IMR-90 (cell line): ENCODE data around the gene GRIK1. TPM values are rescaled to one million over a fixed set of nuclear protein-coding genes. Genes with fewer than 3 reads are reported as not detected.

Experiments used
- ATAC-seq: fragments of 200-7000 bp; cut with Tn5 transposase; 2 replicates; pipeline ENCODE4 v1.9.1; 2020; ENCODE audit warnings: low read depth, mild to moderate bottlenecking, moderate library complexity
- BruUV-seq: library from RNA; stranded (reverse); fragments of 400-500 nt; replicated peaks from 2 replicates; lab custom pipeline; 2021; lab: Mats Ljungman, UMichigan
- CTCF ChIA-PET: fragments of 300-600 bp; formaldehyde crosslinking; extraction: SDS; loops from one replicate; lab custom pipeline; 2021; ENCODE audit warnings: antibody characterized with exemption; lab: Yijun Ruan, JAX
- POLR2A ChIA-PET: fragments of 300-600 bp; sonication (Branson Sonifier 250); formaldehyde crosslinking; loops from one replicate; lab custom pipeline; 2022; ENCODE audit warnings: antibody characterized with exemption; ENCODE audit not compliant: unreplicated experiment; lab: Charles Lee
- DNase-seq: peaks from one replicate; pipeline ENCODE4 v3.0.0; 2013
- H2AFZ ChIP-seq: replicated peaks from 2 replicates; pipeline ENCODE3; 2013; ENCODE audit warnings: low read length, mild to moderate bottlenecking; ENCODE audit not compliant: poor library complexity
- H2AK5ac ChIP-seq: 2 replicates; pipeline ENCODE4 v1.6.1; 2013; ENCODE audit warnings: low read depth, low read length, inconsistent platforms
- H2AK9ac ChIP-seq: replicated peaks from 2 replicates; pipeline ENCODE3; 2013; ENCODE audit warnings: mild to moderate bottlenecking, low read depth, low read length, moderate library complexity; ENCODE audit not compliant: poor library complexity
- H2BK120ac ChIP-seq: 2 replicates; pipeline ENCODE4 v1.6.1; 2013; ENCODE audit warnings: low read depth, low read length, inconsistent platforms
- H2BK15ac ChIP-seq: 3 replicates; pipeline ENCODE4 v1.6.1; 2013; ENCODE audit warnings: low read depth, low read length, inconsistent platforms
- H2BK20ac ChIP-seq: 2 replicates; pipeline ENCODE4 v1.6.1; 2013; ENCODE audit warnings: low read depth, mild to moderate bottlenecking, inconsistent platforms, low read length, moderate library complexity
- H2BK5ac ChIP-seq: 2 replicates; pipeline ENCODE4 v1.6.1; 2013; ENCODE audit warnings: mild to moderate bottlenecking, low read depth, low read length, inconsistent platforms; ENCODE audit not compliant: poor library complexity, severe bottlenecking
- H3K14ac ChIP-seq: replicated peaks from 2 replicates; pipeline ENCODE4 v1.6.1; 2013; ENCODE audit warnings: low read depth, low read length, inconsistent platforms
- H3K18ac ChIP-seq: 2 replicates; pipeline ENCODE4 v1.6.1; 2013; ENCODE audit warnings: low read depth, low read length, control low read depth
- H3K23ac ChIP-seq: 2 replicates; pipeline ENCODE4 v1.6.1; 2013; ENCODE audit warnings: low read depth, low read length, inconsistent platforms
- H3K27ac ChIP-seq: 2 replicates; pipeline ENCODE4 v1.5.1; 2013; ENCODE audit warnings: mild to moderate bottlenecking, control low read depth, low read length; ENCODE audit not compliant: insufficient read depth
- H3K27me3 ChIP-seq: 2 replicates; pipeline ENCODE4 v1.6.1; 2013; ENCODE audit warnings: low read length; ENCODE audit not compliant: control insufficient read depth, insufficient read depth
- H3K36me3 ChIP-seq: 2 replicates; pipeline ENCODE4 v1.6.1; 2013; ENCODE audit warnings: low read length, mixed read lengths; ENCODE audit not compliant: control insufficient read depth, insufficient read depth
- H3K4ac ChIP-seq: 2 replicates; pipeline ENCODE4 v1.6.1; 2013; ENCODE audit warnings: low read depth, low read length, inconsistent platforms
- H3K4me1 ChIP-seq: 2 replicates; pipeline ENCODE4 v1.6.1; 2013; ENCODE audit warnings: low read length, mixed read lengths; ENCODE audit not compliant: control insufficient read depth, insufficient read depth
- H3K4me2 ChIP-seq: 2 replicates; pipeline ENCODE4 v1.6.1; 2013; ENCODE audit warnings: low read depth, mild to moderate bottlenecking, control low read depth, low read length, moderate library complexity
- H3K4me3 ChIP-seq: 2 replicates; pipeline ENCODE4 v1.5.1; 2013; ENCODE audit warnings: low read depth, mild to moderate bottlenecking, control low read depth, low read length, moderate library complexity; ENCODE audit not compliant: insufficient read depth
- H3K56ac ChIP-seq: 2 replicates; pipeline ENCODE4 v1.6.1; 2013; ENCODE audit warnings: low read length, inconsistent platforms; ENCODE audit not compliant: insufficient read depth; ENCODE audit errors: extremely low read depth
- H3K79me1 ChIP-seq, 2 experiments: 2 replicates each; pipeline ENCODE4 v1.6.1; 2013; ENCODE audit warnings: low read length in 2 of 2, inconsistent platforms in 1 of 2, low read depth in 1 of 2
- H3K9ac ChIP-seq: 2 replicates; pipeline ENCODE4 v1.6.1; 2013; ENCODE audit warnings: low read depth, low read length, control low read depth
- H3K9me1 ChIP-seq: 2 replicates; pipeline ENCODE4 v1.6.1; 2013; ENCODE audit warnings: low read length, inconsistent platforms; ENCODE audit not compliant: insufficient read depth
- H3K9me3 ChIP-seq: 2 replicates; pipeline ENCODE4 v1.6.1; 2013; ENCODE audit warnings: low read length; ENCODE audit not compliant: control insufficient read depth, insufficient read depth
- H4K20me1 ChIP-seq: 2 replicates; pipeline ENCODE4 v1.6.1; 2013; ENCODE audit warnings: low read length, inconsistent platforms; ENCODE audit not compliant: insufficient read depth
- H4K5ac ChIP-seq: 2 replicates; pipeline ENCODE4 v1.6.1; 2013; ENCODE audit warnings: mild to moderate bottlenecking, low read depth, low read length, control low read depth
- H4K8ac ChIP-seq, 2 experiments: 2 replicates each; pipeline ENCODE4 v1.6.1; 2013; ENCODE audit warnings: low read depth in 2 of 2, low read length in 2 of 2, control low read depth in 1 of 2, inconsistent platforms in 1 of 2
- H4K91ac ChIP-seq: 2 replicates; pipeline ENCODE4 v1.6.1; 2013; ENCODE audit warnings: low read depth, low read length, inconsistent platforms; ENCODE audit not compliant: insufficient read depth
- RCOR1 ChIP-seq: IDR thresholded peaks from 2 replicates; pipeline ENCODE4 v1.6.1; 2012; ENCODE audit warnings: mild to moderate bottlenecking, low read length, improper control_type of control experiment; ENCODE audit not compliant: insufficient replicate concordance
- SMC3 ChIP-seq: fragments of 150-350 bp; IDR thresholded peaks from 2 replicates; pipeline ENCODE4 v1.6.1; 2016; ENCODE audit warnings: low read depth, mild to moderate bottlenecking, antibody characterized with exemption, low read length, moderate library complexity
- WGBS, 2 experiments: methylation state at CpG; one replicate each; pipeline versions ENCODE4 v1.1.5 to v1.1.7; 2013; ENCODE audit warnings: missing lambda C conversion rate in 2 of 2; ENCODE audit not compliant: insufficient read length in 1 of 2; ENCODE audit errors: extremely low coverage in 2 of 2; 5-methylcytosine and 5-hydroxymethylcytosine counted together
- dilution Hi-C: fragments of 300-500 bp; cut with HindIII; formaldehyde crosslinking; loops from one replicate; pipeline ENCODE4 v1.14.3; 2018; ENCODE audit warnings: low sequenced_read_pairs; ENCODE audit not compliant: unreplicated experiment
- in situ Hi-C: fragments of 300-500 bp; cut with MboI; formaldehyde crosslinking; loops from 3 replicates; pipeline ENCODE4 v1.14.3; 2019; ENCODE audit warnings: low sequenced_read_pairs, inconsistent platforms, mixed read lengths
- intact Hi-C: fragments of 100-400 bp; cut with micrococcal nuclease; formaldehyde crosslinking; loops from 2 replicates; pipeline ENCODE4 v1.10.0; 2022
- polyA plus RNA-seq, 3 experiments: library from polyadenylated mRNA; depleted of rRNA; stranded (reverse); fragments of >200 nt; gene quantifications; 2 replicates each; pipeline ENCODE4 v1.2.3, GENCODE V29; 2012; ENCODE audit warnings: low replicate concordance in 1 of 3
- total RNA-seq: library from RNA; depleted of rRNA; stranded (reverse); fragments of >200 nt; gene quantifications from 2 replicates; pipeline ENCODE4 v1.2.3, GENCODE V29; 2012

Gene GRIK1
- total and polyA plus RNA-seq, 2 of the 4 experiments (the other 2 are of a cell fraction) = not detected

DNA sequence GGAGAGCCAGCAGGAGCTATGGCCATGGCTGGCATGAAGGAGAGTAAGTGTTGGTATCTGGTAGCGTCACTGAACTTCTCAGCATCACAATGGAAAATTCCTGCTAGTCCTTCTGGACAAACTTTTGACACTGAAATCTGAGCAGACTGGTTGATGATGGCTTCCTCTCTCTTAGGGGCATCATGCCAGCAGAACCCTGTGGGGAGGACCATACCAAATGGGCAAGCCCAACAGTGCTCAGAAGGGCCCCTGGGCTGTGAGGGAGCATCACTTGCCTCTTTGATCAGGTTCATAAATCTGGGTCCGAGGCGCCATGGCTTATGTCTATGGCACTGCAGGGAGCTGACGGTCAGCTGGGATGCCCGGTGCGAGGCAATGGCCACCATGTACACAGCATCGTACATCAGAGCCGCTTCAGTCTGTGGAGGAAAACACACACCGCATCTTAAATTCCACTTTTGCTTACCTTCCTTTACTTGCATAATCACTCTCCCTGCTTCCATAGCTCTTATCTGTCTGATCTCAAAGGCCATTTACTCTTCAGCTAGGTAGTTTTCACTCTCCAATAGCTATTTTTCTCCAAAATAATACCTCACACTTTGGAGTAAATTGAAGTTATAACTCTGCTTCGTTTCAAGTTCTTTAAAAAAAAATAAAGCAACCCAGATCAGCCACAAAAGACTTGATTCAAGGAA is 297.1 kb downstream of the GRIK1 start:
- H3K27ac ChIP-seq = no peak overlapping the region
- H4K5ac ChIP-seq = no peak overlapping the region
- H3K14ac ChIP-seq = no peak overlapping the region
- H3K4ac ChIP-seq = no peak overlapping the region
- no peak overlapping the region for H2BK15ac ChIP-seq
- H3K27me3 ChIP-seq = no peaks in the 10 kb centered on the region
- no peak overlapping the region for H2BK5ac ChIP-seq
- no peak for TF ChIP-seq SMC3
- TF ChIP-seq RCOR1 = no peak
- dilution Hi-C loops = no loop called here
- no peaks in the 10 kb centered on the region for H3K9me3 ChIP-seq
- H2AFZ ChIP-seq = no peak overlapping the region
- no peak overlapping the region for H3K4me2 ChIP-seq
- H3K18ac ChIP-seq = no peak overlapping the region
- H2BK20ac ChIP-seq = no peak overlapping the region
- H3K9me1 ChIP-seq = no peaks in the 10 kb centered on the region
- H3K36me3 ChIP-seq = no peaks in the 10 kb centered on the region
- no peaks in the 10 kb centered on the region for H4K20me1 ChIP-seq
- H3K56ac ChIP-seq = no peak overlapping the region
- no peaks in the 10 kb centered on the region for H3K79me1 ChIP-seq
- H3K23ac ChIP-seq = no peak overlapping the region
- H3K4me3 ChIP-seq = no peak overlapping the region
- in situ Hi-C loops = no loop called here
- no peak overlapping the region for H4K8ac ChIP-seq
- no peak overlapping the region for H4K91ac ChIP-seq
- no peak overlapping the region for H3K9ac ChIP-seq
- H3K4me1 ChIP-seq = peaks cover 2% of the 10 kb centered on the region; the same call in 1 of the 2 replicates
- H2AK9ac ChIP-seq = no peak overlapping the region
- ChIA-PET CTCF (no interaction called here), POLR2A (no interaction called here)
- no peak overlapping the region for H2AK5ac ChIP-seq
- no TSS peak for BruUV-seq
- H2BK120ac ChIP-seq = no peak overlapping the region
- ATAC-seq (no peak), DNase-seq (no peak)
- intact Hi-C loops = no loop called here
- WGBS, 2 experiments = 87% methylated on average over 5 of the region's 10 CpGs; no CpG with 5 or more reads in 1 of the 2 experiments
